Activated T-helper 1 cell treated with anti-CD3 and anti-CD28 coated beads, Interleukin-12 subunit alpha, Interleukin-12 subunit beta, Interleukin-2, Interleukin-4 antibody, amounts not matched to agents 30 ng/mL and 10 ng/mL and 1 ng/mL, durations not matched to agents 14 hours and 24 hours and 36 hours (primary cell): ENCODE data around the gene ZMYND10. TPM values are rescaled to one million over a fixed set of nuclear protein-coding genes. Genes with fewer than 3 reads are reported as not detected.

Experiments used
- DNase-seq: peaks from one replicate; pipeline ENCODE4 v3.0.0; 2021; ENCODE audit warnings: low spot score
- H3K27ac Mint-ChIP-seq: one replicate; pipeline ENCODE4 v1.8.0; 2021; ENCODE audit warnings: mild to moderate bottlenecking, mixed read lengths
- H3K27me3 Mint-ChIP-seq: one replicate; pipeline ENCODE4 v1.8.0; 2022; ENCODE audit warnings: mild to moderate bottlenecking, moderate library complexity, mixed read lengths; ENCODE audit not compliant: insufficient read depth
- H3K36me3 Mint-ChIP-seq: one replicate; pipeline ENCODE4 v1.8.0; 2021; ENCODE audit warnings: low read depth, mixed read lengths
- H3K4me1 Mint-ChIP-seq: one replicate; pipeline ENCODE4 v1.8.0; 2021; ENCODE audit warnings: low read depth, mixed read lengths
- H3K4me3 Mint-ChIP-seq: one replicate; pipeline ENCODE4 v1.8.0; 2021; ENCODE audit warnings: mild to moderate bottlenecking, moderate library complexity, mixed read lengths
- H3K9me3 Mint-ChIP-seq: one replicate; pipeline ENCODE4 v1.8.0; 2021; ENCODE audit warnings: mixed read lengths
- intact Hi-C: fragments of 100-400 bp; cut with micrococcal nuclease; formaldehyde crosslinking; loops from one replicate; pipeline ENCODE4 v1.15.1; 2024
- total RNA-seq: library from RNA; stranded (reverse); gene quantifications from 2 replicates; pipeline ENCODE4 v1.2.3, GENCODE V29; 2022

The ZMYND10 gene
- total RNA-seq, 1 donor from 2014 or later, result 1.5 TPM

- Mint-ChIP-seq H3K9me3 (no peaks in the 10 kb centered on the region), H3K4me1 (peaks cover 32% of the 10 kb centered on the region), H3K36me3 (peaks cover 14% of the 10 kb centered on the region), H3K4me3 (peak overlapping the region; percentile 15), H3K27me3 (no peaks in the 10 kb centered on the region), H3K27ac (peak overlapping the region; percentile 23)
- DNase-seq, result no peak
- intact Hi-C loops, result no loop called here
These were observed 20.4 kb downstream of the ZMYND10 start for GRCh38 chr3:50325113-50325480.

- peak; percentile 54 for DNase-seq
- Mint-ChIP-seq H3K9me3 (no peaks in the 10 kb centered on the region), H3K27ac (peak overlapping the region; percentile 23), H3K36me3 (peaks cover 11% of the 10 kb centered on the region), H3K4me3 (no peak overlapping the region), H3K27me3 (no peaks in the 10 kb centered on the region), H3K4me1 (peaks cover 36% of the 10 kb centered on the region)
- intact Hi-C loops, result loop anchor here (1.0 kb wide), 1 partner anchor 50 kb away; no protein-coding TSS in a partner anchor
These were observed 21.0 kb downstream of the ZMYND10 start for GRCh38 chr3:50324351-50325112.

- H3K27ac Mint-ChIP-seq, result no peak overlapping the region
- no peaks in the 10 kb centered on the region for H3K27me3 Mint-ChIP-seq
- no peak overlapping the region for H3K4me3 Mint-ChIP-seq
- no peak for DNase-seq
- peaks cover 39% of the 10 kb centered on the region for H3K4me1 Mint-ChIP-seq
- peaks cover 17% of the 10 kb centered on the region for H3K36me3 Mint-ChIP-seq
- H3K9me3 Mint-ChIP-seq, result no peaks in the 10 kb centered on the region
- intact Hi-C loops, result loop anchor here (1.0 kb wide), 1 partner anchor 49 kb away; no protein-coding TSS in a partner anchor
These were observed 21.8 kb downstream of the ZMYND10 start for GRCh38 chr3:50323614-50324199.

- H3K36me3 Mint-ChIP-seq, result peaks cover 16% of the 10 kb centered on the region
- H3K27ac Mint-ChIP-seq, result peak overlapping the region; percentile 18
- H3K4me1 Mint-ChIP-seq, result peaks cover 39% of the 10 kb centered on the region
- no peak for DNase-seq
- no peaks in the 10 kb centered on the region for H3K9me3 Mint-ChIP-seq
- H3K4me3 Mint-ChIP-seq, result no peak overlapping the region
- H3K27me3 Mint-ChIP-seq, result no peaks in the 10 kb centered on the region
- intact Hi-C loops, result no loop called here
These were observed 22.4 kb downstream of the ZMYND10 start for GRCh38 chr3:50323092-50323600.

GRCh38 chr3:50322386-50323091 is 23.0 kb downstream of the ZMYND10 start, which contains the start of gene HYAL2:
Gene HYAL2, minus strand, starts transcription at chr3:50322745. Its CDS starts 2,256 bp downstream, at chr3:50320489.
- H3K36me3 Mint-ChIP-seq, result peaks cover 17% of the 10 kb centered on the region
- intact Hi-C loops, result no loop called here
- no peaks in the 10 kb centered on the region for H3K9me3 Mint-ChIP-seq
- DNase-seq, result no peak
- H3K27ac Mint-ChIP-seq, result peak within 1 kb of the TSS; percentile 83
- H3K27me3 Mint-ChIP-seq, result no peaks in the 10 kb centered on the region
- peaks cover 39% of the 10 kb centered on the region for H3K4me1 Mint-ChIP-seq
- peak within 1 kb of the TSS; percentile 79 for H3K4me3 Mint-ChIP-seq

- H3K36me3 Mint-ChIP-seq, result peaks cover 17% of the 10 kb centered on the region
- DNase-seq, result no peak
- intact Hi-C loops, result no loop called here
- H3K4me3 Mint-ChIP-seq, result no peak overlapping the region
- no peaks in the 10 kb centered on the region for H3K9me3 Mint-ChIP-seq
- H3K27me3 Mint-ChIP-seq, result no peaks in the 10 kb centered on the region
- peaks cover 36% of the 10 kb centered on the region for H3K4me1 Mint-ChIP-seq
- peak overlapping the region; percentile 83 for H3K27ac Mint-ChIP-seq
These were observed 23.5 kb downstream of the ZMYND10 start for GRCh38 chr3:50322115-50322385.

DNA sequence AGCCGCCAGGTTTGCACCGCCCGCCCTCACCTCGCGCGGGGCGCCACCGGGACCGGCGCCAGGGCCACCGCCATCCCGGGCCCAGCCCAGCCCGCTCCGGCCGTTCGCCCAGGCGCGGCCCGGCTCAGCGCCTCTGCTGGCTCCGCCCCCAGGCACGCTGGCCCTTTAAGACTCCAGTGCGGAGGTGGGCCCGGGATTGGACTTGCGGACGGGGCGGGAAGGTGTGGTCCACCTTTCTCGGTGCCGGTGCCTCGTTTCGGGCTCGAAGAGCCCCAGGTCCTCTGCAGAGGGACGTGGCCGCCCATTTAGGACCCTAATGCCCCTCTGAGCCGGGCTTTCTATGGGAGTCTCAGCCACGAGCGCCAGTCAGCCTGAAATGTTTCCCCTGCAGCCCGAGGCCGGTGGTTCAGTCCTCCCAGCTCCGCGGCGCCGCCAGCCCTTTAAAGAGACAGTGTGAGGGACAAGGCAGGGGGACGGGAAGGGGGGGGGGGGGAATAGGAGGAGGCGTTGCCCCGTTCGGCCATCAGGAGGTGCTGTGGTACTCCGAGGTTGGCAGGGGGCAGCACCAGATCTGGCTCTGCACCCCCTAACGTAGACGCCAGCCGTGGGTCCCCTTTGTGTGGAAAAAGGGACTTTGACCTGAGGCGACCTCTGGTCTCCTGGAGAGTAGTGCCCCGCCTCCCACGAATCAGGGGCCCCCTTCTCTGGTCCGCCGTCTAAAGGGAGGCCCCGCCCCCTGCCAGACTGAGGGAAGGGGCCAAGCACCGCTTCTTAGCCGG is 24.0 kb downstream of the ZMYND10 start:
- Mint-ChIP-seq H3K9me3 (no peaks in the 10 kb centered on the region), H3K27ac (peak overlapping the region; percentile 83), H3K4me3 (peak overlapping the region; percentile 79), H3K36me3 (peaks cover 17% of the 10 kb centered on the region), H3K27me3 (no peaks in the 10 kb centered on the region), H3K4me1 (peaks cover 35% of the 10 kb centered on the region)
- peak; percentile 81 for DNase-seq
- intact Hi-C loops, result loop anchor here (1.0 kb wide), 5 partner anchors 16 to 129 kb away; partner anchors contain the start of genes HYAL3, IFRD2, NAA80 and TMEM115

DNA sequence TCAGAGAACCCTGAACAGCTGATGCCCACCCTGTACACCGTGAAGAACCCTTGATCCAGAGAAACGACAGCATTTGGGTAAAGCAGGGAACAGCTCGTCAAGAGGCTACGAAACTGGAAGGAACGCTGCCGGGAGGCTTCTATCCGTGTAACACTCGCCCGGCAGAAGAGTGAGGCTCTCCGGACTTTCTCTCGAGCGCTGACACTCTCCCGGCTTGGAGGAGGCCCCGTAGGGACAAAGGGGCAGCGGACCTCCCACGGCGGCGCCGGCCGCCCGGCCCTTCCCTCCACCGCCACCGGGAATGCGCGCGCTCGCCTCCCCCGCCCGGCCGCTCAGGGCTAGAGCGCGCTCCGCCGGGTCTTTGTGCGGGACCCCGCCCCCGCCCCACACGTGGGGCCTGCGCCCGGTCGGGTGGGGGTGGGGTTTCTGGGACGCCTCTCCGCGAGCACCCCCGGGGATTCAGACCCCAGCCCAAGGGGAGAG is 24.6 kb downstream of the ZMYND10 start:
- peak; percentile 70 for DNase-seq
- Mint-ChIP-seq H3K4me3 (peak overlapping the region; percentile 93), H3K9me3 (no peaks in the 10 kb centered on the region), H3K4me1 (peaks cover 35% of the 10 kb centered on the region), H3K27me3 (no peaks in the 10 kb centered on the region), H3K36me3 (peaks cover 20% of the 10 kb centered on the region), H3K27ac (peak overlapping the region; percentile 72)
- intact Hi-C loops, result loop anchor here (1.0 kb wide), 6 partner anchors 7 to 129 kb away; partner anchors contain the start of genes HYAL3, IFRD2, NAA80 and TMEM115

DNA sequence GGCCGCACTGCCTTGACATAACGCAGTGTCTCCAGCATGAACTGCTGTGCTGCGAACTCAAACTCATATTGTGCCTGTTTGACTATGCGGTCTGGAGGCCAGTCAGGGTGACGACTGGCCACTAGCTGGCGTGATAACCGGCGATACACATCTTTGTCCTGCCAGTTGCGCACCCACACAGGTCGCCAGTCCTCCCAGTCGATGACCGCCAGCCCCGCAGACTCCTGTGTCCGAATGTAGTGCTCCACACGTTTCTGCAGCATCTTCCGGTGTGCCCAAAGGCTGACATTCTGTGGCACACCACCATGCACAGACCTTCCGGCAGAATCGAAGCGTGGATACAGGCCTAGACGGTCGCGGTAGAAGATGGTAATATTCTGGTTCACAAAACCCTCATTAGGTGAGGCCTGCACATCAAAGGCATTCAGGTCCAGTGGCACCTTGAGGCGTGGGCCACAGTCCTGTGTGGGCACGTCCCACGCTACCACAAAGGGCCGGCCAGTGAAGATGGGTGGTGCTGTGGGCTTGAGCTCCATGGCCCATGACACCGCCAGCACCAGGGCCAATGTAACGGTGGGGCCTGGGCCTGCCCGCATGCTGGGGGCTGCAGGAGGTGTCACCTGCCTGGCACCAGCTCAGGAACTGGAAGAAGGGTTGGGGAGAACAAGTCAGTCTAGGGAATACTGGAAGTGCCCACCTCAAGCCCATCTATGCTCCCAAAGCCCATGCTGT is 25.5 kb downstream of the ZMYND10 start:
- H3K4me3 Mint-ChIP-seq, result peak overlapping the region; percentile 93
- no peak for DNase-seq
- H3K4me1 Mint-ChIP-seq, result peaks cover 34% of the 10 kb centered on the region
- intact Hi-C loops, result loop anchor here (1.0 kb wide), 1 partner anchor 8 kb away; the partner anchor contains the start of gene TUSC2
- H3K27ac Mint-ChIP-seq, result no peak overlapping the region
- H3K9me3 Mint-ChIP-seq, result no peaks in the 10 kb centered on the region
- H3K36me3 Mint-ChIP-seq, result peaks cover 20% of the 10 kb centered on the region
- H3K27me3 Mint-ChIP-seq, result no peaks in the 10 kb centered on the region

- H3K27ac Mint-ChIP-seq, result no peak overlapping the region
- peaks cover 29% of the 10 kb centered on the region for H3K4me1 Mint-ChIP-seq
- peaks cover 16% of the 10 kb centered on the region for H3K36me3 Mint-ChIP-seq
- no peaks in the 10 kb centered on the region for H3K9me3 Mint-ChIP-seq
- H3K27me3 Mint-ChIP-seq, result no peaks in the 10 kb centered on the region
- intact Hi-C loops, result no loop called here
- no peak for DNase-seq
- H3K4me3 Mint-ChIP-seq, result peak overlapping the region; percentile 93
These were observed 26.2 kb downstream of the ZMYND10 start for GRCh38 chr3:50319181-50319893.

DNA sequence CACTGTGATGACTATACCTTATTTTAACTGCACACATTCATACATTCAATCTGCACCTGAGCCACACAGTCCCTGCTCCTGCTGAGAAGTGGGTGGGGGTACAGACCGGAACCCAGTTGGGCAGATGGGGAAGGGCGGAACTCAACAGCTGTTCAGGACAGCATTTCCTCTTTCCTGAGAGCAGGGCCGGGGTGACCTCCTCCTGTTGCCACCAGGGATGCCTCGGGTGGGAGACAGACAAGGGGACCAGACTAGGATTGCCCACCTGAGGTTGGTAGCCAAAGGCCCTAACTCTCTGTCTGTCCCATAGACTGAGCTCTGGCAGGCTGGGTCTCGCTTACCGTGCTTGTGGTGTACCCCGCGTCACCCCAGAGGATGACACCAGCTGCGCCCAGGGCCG is 26.9 kb downstream of the ZMYND10 start:
- peak overlapping the region; percentile 57 for H3K4me3 Mint-ChIP-seq
- no peak overlapping the region for H3K27ac Mint-ChIP-seq
- no peaks in the 10 kb centered on the region for H3K9me3 Mint-ChIP-seq
- intact Hi-C loops, result no loop called here
- no peaks in the 10 kb centered on the region for H3K27me3 Mint-ChIP-seq
- DNase-seq, result no peak
- H3K4me1 Mint-ChIP-seq, result peaks cover 29% of the 10 kb centered on the region
- peaks cover 19% of the 10 kb centered on the region for H3K36me3 Mint-ChIP-seq
